GM18517 (cell line): ENCODE measurements around the gene MSMP.
A peak's percentile ranks its signal among the peaks of the same experiment; 100 is the strongest.

Experiments used
- ATAC-seq: cut with Tn5 transposase; IDR thresholded peaks from one replicate; pipeline ENCODE4 v1.9.1; 2021; ENCODE audit warnings: mild to moderate bottlenecking, moderate library complexity; ENCODE audit not compliant: unreplicated experiment

Gene MSMP

GRCh38 chr9:35754264-35754663 is at the start of gene MSMP:
TSS of gene MSMP (minus strand) at chr9:35754276. CDS start at chr9:35754129, 147 bp downstream.
- no peak for ATAC-seq

- no peak for ATAC-seq
Measured at GRCh38 chr9:35801328-35802128, 47.5 kb upstream of the MSMP start.

GRCh38 chr9:35800530-35800929 is 46.5 kb upstream of the MSMP start:
- ATAC-seq, result no peak

- no peak for ATAC-seq
Measured at GRCh38 chr9:35798658-35799374, 44.7 kb upstream of the MSMP start.

- ATAC-seq, result no peak
Measured at GRCh38 chr9:35797311-35798109, 43.4 kb upstream of the MSMP start.

- ATAC-seq, result no peak
Measured at GRCh38 chr9:35795695-35796094, 41.6 kb upstream of the MSMP start.

GRCh38 chr9:35793461-35793860 is 39.4 kb upstream of the MSMP start:
- ATAC-seq, result no peak

- no peak for ATAC-seq
Measured at GRCh38 chr9:35792826-35793225, 38.8 kb upstream of the MSMP start.

GRCh38 chr9:35792024-35792813 is 38.1 kb upstream of the MSMP start:
- no peak for ATAC-seq

GRCh38 chr9:35791297-35791921 is 37.3 kb upstream of the MSMP start, which contains the start of gene NPR2:
TSS of gene NPR2 (plus strand) at chr9:35791591. CDS start at chr9:35792409, 818 bp downstream.
- ATAC-seq, result no peak

GRCh38 chr9:35790385-35791296 is 36.6 kb upstream of the MSMP start:
- ATAC-seq, result no peak

GRCh38 chr9:35790025-35790384 is 35.9 kb upstream of the MSMP start:
- ATAC-seq, result no peak

GRCh38 chr9:35789541-35789940 is 35.5 kb upstream of the MSMP start:
- no peak for ATAC-seq

GRCh38 chr9:35783418-35783817 is 29.3 kb upstream of the MSMP start:
- ATAC-seq, result no peak

- ATAC-seq, result no peak
Measured at GRCh38 chr9:35781066-35781465, 27.0 kb upstream of the MSMP start.

- no peak for ATAC-seq
Measured at GRCh38 chr9:35778496-35778895, 24.4 kb upstream of the MSMP start.

- peak; percentile 49 for ATAC-seq
Measured at GRCh38 chr9:35776018-35776417, 21.9 kb upstream of the MSMP start.

GRCh38 chr9:35774907-35775635 is 21.0 kb upstream of the MSMP start:
- no peak for ATAC-seq
